GM21825 (cell line): ENCODE data around the gene CPE.

Experiments used
- ATAC-seq: cut with Tn5 transposase; IDR thresholded peaks from one replicate; pipeline ENCODE4 v1.9.1; 2021; ENCODE audit warnings: mild to moderate bottlenecking, moderate library complexity; ENCODE audit not compliant: unreplicated experiment

CPE gene

DNA sequence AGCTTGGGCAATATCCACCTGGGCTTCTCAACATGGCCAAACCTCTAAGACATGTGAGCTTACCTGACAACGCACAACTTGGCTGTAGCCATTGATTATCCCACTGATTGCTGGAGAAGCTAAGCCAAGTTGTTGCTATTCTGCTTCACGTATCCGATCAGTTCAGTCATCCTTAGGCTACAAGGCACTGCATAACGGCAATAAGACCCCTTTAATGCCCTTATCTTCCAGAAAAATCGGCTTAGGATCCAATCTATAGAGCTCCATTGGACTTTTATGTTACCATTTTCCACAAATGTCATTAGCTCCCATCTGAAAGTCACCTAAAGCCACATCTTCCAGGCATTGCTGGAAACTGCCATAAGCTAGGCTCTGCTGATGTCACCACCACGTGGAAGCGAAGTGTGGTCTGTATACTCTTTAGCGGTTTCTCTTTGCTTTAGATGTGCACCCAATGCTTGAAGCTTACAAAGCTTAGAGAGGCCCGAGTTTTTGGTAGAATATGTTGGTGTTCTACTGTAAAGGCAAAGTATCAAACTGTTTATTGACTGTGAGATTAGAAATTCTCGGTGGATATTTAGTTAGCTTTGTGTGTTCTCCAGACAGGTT, 163.1 kb downstream of the CPE start:
- no peak for ATAC-seq

DNA sequence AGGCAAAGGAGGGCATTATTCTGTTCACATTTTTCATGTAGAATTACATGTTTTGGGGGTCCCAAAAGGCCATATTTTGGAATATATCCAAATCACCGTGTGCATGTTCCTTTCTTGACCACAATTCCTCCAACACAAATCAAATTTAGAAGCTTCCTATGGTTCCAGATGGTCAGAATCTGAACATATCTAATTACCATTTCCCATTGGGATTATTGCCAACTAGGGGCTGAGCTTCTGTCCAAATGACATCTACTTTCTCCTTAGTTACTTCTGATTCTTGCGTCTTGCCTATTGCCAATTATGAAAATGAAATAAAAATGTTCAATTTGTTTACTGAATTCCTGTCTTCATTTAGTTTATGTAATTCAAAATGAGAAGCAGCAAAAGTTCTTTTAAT, 163.7 kb downstream of the CPE start:
- ATAC-seq: no peak
